Mononuclear cell (primary cell): Measurements from ENCODE around the gene COG7. TPM values are rescaled to one million over a fixed set of nuclear protein-coding genes. Genes with fewer than 3 reads are reported as not detected.
"Not testable (repeated sequence)": the region's sequence is repeated elsewhere in the genome, so short reads cannot be mapped to it uniquely, and the experiment has no call there.

ENCODE experiments used
- H3K27me3 ChIP-seq: 2 replicates; pipeline ENCODE4 v1.6.0; 2011; ENCODE audit warnings: low read length, control low read depth; ENCODE audit not compliant: insufficient read depth
- H3K4me1 ChIP-seq: 2 replicates; pipeline ENCODE4 v1.5.1; 2011; ENCODE audit warnings: mild to moderate bottlenecking, low read length, control low read depth; ENCODE audit not compliant: insufficient read depth
- H3K4me3 ChIP-seq: 2 replicates; pipeline ENCODE4 v1.5.1; 2011; ENCODE audit warnings: mild to moderate bottlenecking, low read length, moderate library complexity
- H3K9me3 ChIP-seq: 2 replicates; pipeline ENCODE4 v1.5.1; 2011; ENCODE audit warnings: low read depth, mild to moderate bottlenecking, control low read depth, low read length
- total RNA-seq: library from RNA; depleted of rRNA; stranded (reverse); fragments of >200 nt; gene quantifications from one replicate; pipeline ENCODE4 v1.2.3, GENCODE V29; 2012

Gene COG7
- total RNA-seq, 1 donor: 8.0 TPM

- not testable (repeated sequence) for H3K27me3 ChIP-seq, H3K4me3 ChIP-seq, H3K9me3 ChIP-seq
- peaks cover 15% of the 10 kb centered on the region for H3K4me1 ChIP-seq
Measured at GRCh38 chr16:23437542-23437941, 15.4 kb downstream of the COG7 start.

DNA sequence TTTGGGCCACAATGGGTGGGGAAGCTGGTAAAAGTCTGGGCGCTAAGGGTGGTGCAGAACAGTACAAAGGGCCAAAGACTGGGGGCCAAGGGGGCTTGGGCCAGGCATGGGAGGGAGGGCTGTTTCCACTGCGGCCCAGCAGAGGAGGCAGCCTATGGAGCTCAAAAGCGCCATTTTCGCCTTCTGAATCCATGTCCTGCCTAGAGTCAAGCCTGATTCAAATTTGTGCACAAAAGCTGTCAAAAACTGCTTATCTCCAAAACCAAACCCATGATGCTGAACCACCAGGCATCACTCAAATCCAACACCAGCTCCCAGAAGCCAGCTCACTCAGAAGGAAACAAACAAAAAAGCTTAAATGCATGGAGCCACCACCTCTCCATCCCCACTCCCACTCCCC is 16.0 kb downstream of the COG7 start:
- H3K4me1 ChIP-seq: peaks cover 15% of the 10 kb centered on the region
- no peaks in the 10 kb centered on the region for H3K9me3 ChIP-seq
- H3K27me3 ChIP-seq: no peaks in the 10 kb centered on the region
- H3K4me3 ChIP-seq: no peak overlapping the region

- Histone ChIP-seq H3K4me1 (peaks cover 15% of the 10 kb centered on the region), H3K9me3 (no peaks in the 10 kb centered on the region), H3K4me3 (no peak overlapping the region), H3K27me3 (no peaks in the 10 kb centered on the region)
Measured at GRCh38 chr16:23435500-23435899, 17.5 kb downstream of the COG7 start.

DNA sequence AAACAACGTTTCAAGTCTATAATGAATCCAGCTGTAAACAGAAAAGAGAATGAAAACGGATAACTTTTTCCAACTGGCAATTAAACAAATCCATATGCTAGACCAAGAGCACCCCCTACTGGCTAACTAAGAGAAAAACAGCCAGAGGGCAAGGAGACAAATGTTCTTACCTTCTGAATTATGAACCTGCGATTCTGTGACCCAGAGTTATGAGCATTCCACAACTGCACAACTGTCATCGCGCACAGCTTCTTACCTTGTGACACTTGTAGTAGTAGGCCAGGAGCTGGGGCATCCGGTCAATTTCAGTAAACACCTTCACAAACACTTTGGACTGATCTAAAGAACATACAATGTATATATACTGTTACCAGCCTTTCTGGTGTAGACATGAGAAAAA is 18.6 kb downstream of the COG7 start:
- Histone ChIP-seq H3K4me3 (no peak overlapping the region), H3K4me1 (peaks cover 15% of the 10 kb centered on the region), H3K9me3 (no peaks in the 10 kb centered on the region), H3K27me3 (no peaks in the 10 kb centered on the region)

DNA sequence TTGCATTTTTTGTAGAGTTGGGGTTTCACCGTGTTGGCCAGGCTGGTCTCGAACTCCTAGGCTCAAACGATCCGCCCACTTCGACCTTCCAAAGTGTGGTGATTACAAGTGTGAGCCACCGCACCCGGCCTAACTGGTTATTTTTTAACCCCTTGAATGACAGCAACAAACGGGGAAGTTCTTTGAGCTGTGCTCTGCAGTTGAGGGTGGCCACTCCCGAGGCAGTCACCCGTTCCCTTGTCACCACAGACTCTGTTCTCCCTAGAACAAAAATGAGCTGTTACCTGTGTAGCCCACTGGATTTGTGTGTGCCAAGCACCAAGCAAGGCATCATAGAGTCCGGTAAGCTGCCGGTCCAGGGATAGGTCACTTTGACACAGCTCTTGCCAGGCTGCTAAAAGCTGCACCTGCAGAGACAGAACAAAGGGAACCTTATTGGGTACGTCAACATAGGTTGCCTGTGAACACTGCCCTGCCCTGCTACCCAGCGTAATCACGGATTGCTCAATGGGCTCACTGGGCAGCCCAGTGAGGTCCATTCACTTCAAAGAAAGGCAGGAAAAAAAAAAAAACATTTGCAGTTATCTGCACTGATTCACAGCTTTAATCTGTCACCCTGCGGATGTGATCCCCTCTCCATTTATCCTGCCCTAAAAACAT is 19.6 kb downstream of the COG7 start:
- H3K4me3 ChIP-seq: no peak overlapping the region
- H3K4me1 ChIP-seq: peaks cover 15% of the 10 kb centered on the region
- H3K9me3 ChIP-seq: no peaks in the 10 kb centered on the region
- no peaks in the 10 kb centered on the region for H3K27me3 ChIP-seq

DNA sequence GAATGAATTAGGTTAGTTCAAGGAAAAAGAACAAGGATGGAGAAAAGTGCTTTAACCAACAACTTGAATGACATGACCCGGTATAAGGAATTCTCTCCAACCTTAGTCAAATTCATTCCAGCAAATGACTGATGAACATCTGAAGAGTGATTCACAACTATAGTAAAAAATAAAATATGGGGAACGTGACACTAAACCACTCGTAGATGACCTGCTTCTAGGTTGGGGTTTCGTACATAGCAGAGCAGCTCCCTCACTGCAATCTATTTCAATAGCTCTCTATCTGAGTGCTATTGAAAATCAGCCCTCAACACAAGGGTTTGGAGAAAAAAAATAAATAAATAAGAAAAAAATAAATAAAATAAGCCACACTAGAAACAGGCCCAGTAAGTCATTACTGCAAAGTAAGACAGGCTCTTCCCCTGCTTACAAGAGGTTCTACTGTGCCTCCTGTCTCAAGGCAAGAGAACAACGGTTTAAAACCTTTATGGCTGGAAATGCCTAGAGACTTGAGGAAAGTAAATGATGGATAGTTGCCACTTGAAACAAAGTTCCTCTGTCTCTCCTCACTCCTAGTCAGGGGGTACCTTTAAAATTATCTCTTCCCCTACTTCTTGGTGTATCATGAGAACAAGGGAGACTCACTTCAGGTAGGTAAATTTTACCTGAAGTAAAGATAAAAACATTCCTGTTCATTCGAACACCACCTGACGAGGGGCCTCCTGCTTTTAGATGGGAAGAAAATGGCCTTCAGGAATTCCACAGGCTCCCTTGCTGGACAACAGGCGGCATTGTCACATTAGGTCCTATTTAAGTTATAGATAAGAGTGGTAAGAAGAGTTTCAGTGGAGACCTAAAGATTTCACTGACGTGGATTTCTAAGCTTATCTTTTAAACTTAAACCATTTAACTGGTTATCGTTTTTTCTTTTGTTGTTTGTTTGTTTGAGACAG is 20.5 kb downstream of the COG7 start:
- Histone ChIP-seq H3K9me3 (no peaks in the 10 kb centered on the region), H3K27me3 (no peaks in the 10 kb centered on the region), H3K4me3 (no peak overlapping the region), H3K4me1 (peaks cover 15% of the 10 kb centered on the region)

- Histone ChIP-seq H3K4me3 (no peak overlapping the region), H3K9me3 (no peaks in the 10 kb centered on the region)
Measured at GRCh38 chr16:23428351-23428750, 24.6 kb downstream of the COG7 start.

GRCh38 chr16:23424292-23424958 is 28.6 kb downstream of the COG7 start:
- Histone ChIP-seq H3K9me3 (no peaks in the 10 kb centered on the region), H3K27me3 (no peaks in the 10 kb centered on the region), H3K4me1 (no peaks in the 10 kb centered on the region), H3K4me3 (no peak overlapping the region)

More at GRCh38 chr16:23428351-23428750, 24.6 kb downstream of the COG7 start:
- Histone ChIP-seq H3K4me1 (no peaks in the 10 kb centered on the region), H3K27me3 (no peaks in the 10 kb centered on the region)

- H3K9me3 ChIP-seq: no peaks in the 10 kb centered on the region
- no peaks in the 10 kb centered on the region for H3K27me3 ChIP-seq
- no peak overlapping the region for H3K4me3 ChIP-seq
Measured at GRCh38 chr16:23423496-23424049, 29.4 kb downstream of the COG7 start.

GRCh38 chr16:23420011-23420410 is 33.0 kb downstream of the COG7 start:
- H3K9me3 ChIP-seq: no peaks in the 10 kb centered on the region
- no peak overlapping the region for H3K4me3 ChIP-seq
- H3K27me3 ChIP-seq: no peaks in the 10 kb centered on the region
- H3K4me1 ChIP-seq: no peaks in the 10 kb centered on the region

More at GRCh38 chr16:23423496-23424049, 29.4 kb downstream of the COG7 start:
- H3K4me1 ChIP-seq: no peaks in the 10 kb centered on the region

GRCh38 chr16:23416816-23417215 is 36.2 kb downstream of the COG7 start:
- Histone ChIP-seq H3K9me3 (no peaks in the 10 kb centered on the region), H3K4me1 (no peaks in the 10 kb centered on the region), H3K27me3 (no peaks in the 10 kb centered on the region), H3K4me3 (no peak overlapping the region)

- Histone ChIP-seq H3K9me3 (no peaks in the 10 kb centered on the region), H3K4me3 (no peak overlapping the region), H3K4me1 (no peaks in the 10 kb centered on the region), H3K27me3 (no peaks in the 10 kb centered on the region)
Measured at GRCh38 chr16:23414731-23415130, 38.3 kb downstream of the COG7 start.

- Histone ChIP-seq H3K4me3 (no peak overlapping the region), H3K4me1 (no peaks in the 10 kb centered on the region), H3K27me3 (no peaks in the 10 kb centered on the region), H3K9me3 (no peaks in the 10 kb centered on the region)
Measured at GRCh38 chr16:23410176-23410575, 42.8 kb downstream of the COG7 start.

- Histone ChIP-seq H3K4me3 (no peak overlapping the region), H3K4me1 (no peaks in the 10 kb centered on the region), H3K9me3 (no peaks in the 10 kb centered on the region), H3K27me3 (no peaks in the 10 kb centered on the region)
Measured at GRCh38 chr16:23409522-23409921, 43.5 kb downstream of the COG7 start.

DNA sequence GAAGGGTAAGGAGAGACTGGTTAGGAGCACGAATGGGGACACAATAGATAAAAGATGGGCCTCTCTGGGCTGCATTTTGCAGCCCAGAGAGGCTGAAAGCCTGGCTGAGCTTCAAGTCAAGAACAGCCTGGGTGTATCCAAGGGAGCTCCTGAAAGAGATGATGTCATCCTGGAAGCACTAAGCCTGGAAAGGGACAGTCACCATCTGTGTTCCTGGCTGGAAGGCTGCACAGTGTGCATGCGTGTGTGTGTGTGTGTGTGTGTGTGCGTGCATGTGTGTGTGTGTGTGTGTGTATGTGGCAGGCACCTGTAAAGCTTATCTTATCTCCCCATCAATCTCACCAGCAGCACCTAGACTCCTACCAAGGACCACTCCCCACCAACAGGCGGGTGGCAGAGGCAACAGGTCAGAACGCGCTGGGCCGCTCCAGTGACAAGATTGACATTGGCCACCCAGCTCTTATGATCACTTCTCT is 44.1 kb downstream of the COG7 start:
- no peaks in the 10 kb centered on the region for H3K9me3 ChIP-seq
- H3K4me1 ChIP-seq: no peaks in the 10 kb centered on the region
- no peaks in the 10 kb centered on the region for H3K27me3 ChIP-seq

More for the DNA sequence above, 44.1 kb downstream of the COG7 start:
- no peak overlapping the region for H3K4me3 ChIP-seq
